ENCODE measurements around the gene PURB. TPM values are rescaled to one million over a fixed set of nuclear protein-coding genes. Genes with fewer than 3 reads are reported as not detected.
"Not testable (repeated sequence)": the region's sequence is repeated elsewhere in the genome, so short reads cannot be mapped to it uniquely, and the experiment has no call there.

The PURB gene
- total RNA-seq: 10 to 100 TPM; 35.0 to 54.3 (median 45.7) TPM

- ATAC-seq: peak; percentile 98
- H3K36me3 ChIP-seq: no peaks in the 10 kb centered on the region
- peak within 1 kb of the TSS; percentile 73 to 96 for H3K4me3 ChIP-seq
- TF ChIP-seq EP300 (IDR thresholded peaks at IDR 0.05) (no peak), POLR2A (IDR thresholded peaks at IDR 0.05) (peak; percentile 95 to 96), CTCF (IDR thresholded peaks at IDR 0.05) (no peak), POLR2AphosphoS5 (IDR thresholded peaks at IDR 0.05) (peak; percentile 98)
- peak within 1 kb of the TSS; percentile 98 to 100 (median 99) for H3K27ac ChIP-seq
- H3K27me3 ChIP-seq: no peaks in the 10 kb centered on the region
- H3K4me1 ChIP-seq: peaks cover 9 to 49% (median 36%) of the 10 kb centered on the region in 3 donors
- H3K9me3 ChIP-seq: no peaks in the 10 kb centered on the region
- 4 to 16% methylated on average over 4 to 5 of the region's 72 CpGs for WGBS, 2 donors (ENCODE audit: low coverage in 1 of 2)
Measured at GRCh38 chr7:44885394-44886317, at the start of gene PURB. Gene PURB, minus strand, starts transcription at chr7:44885530. Its CDS starts 182 bp downstream, at chr7:44885348.

GRCh38 chr7:44935016-44935415 lies 49.7 kb upstream of the PURB start:
- WGBS, 2 donors (ENCODE audit: low coverage in 1 of 2): 17 to 29% methylated on average over 1 of the region's 1 CpG
- no peak for TF ChIP-seq EP300 (IDR thresholded peaks at IDR 0.05)
- TF ChIP-seq CTCF (IDR thresholded peaks at IDR 0.05): no peak
- no peak for TF ChIP-seq POLR2AphosphoS5 (IDR thresholded peaks at IDR 0.05)
- TF ChIP-seq POLR2A (IDR thresholded peaks at IDR 0.05): no peak
- H3K27me3 ChIP-seq: peaks cover 32% of the 10 kb centered on the region

GRCh38 chr7:44934510-44934909 lies 49.2 kb upstream of the PURB start:
- H3K27me3 ChIP-seq: peaks cover 32% of the 10 kb centered on the region
- ATAC-seq, H3K9me3 ChIP-seq, H3K4me3 ChIP-seq, H3K27ac ChIP-seq, H3K4me1 ChIP-seq, H3K36me3 ChIP-seq: not testable (repeated sequence)
- WGBS, 2 donors (ENCODE audit: low coverage in 1 of 2): 70 to 90% methylated on average over 5 of the region's 5 CpGs

More at GRCh38 chr7:44935016-44935415, 49.7 kb upstream of the PURB start:
- Histone ChIP-seq H3K4me3 (no peak overlapping the region), H3K27ac (no peak overlapping the region), H3K36me3 (no peaks in the 10 kb centered on the region), H3K4me1 (no peaks in the 10 kb centered on the region), H3K9me3 (no peaks in the 10 kb centered on the region)
- no peak for ATAC-seq

GRCh38 chr7:44930921-44931320 lies 45.6 kb upstream of the PURB start:
- Histone ChIP-seq H3K9me3 (no peaks in the 10 kb centered on the region), H3K36me3 (no peaks in the 10 kb centered on the region), H3K27me3 (peaks cover 12% of the 10 kb centered on the region), H3K27ac (no peak overlapping the region), H3K4me3 (no peak overlapping the region), H3K4me1 (no peaks in the 10 kb centered on the region)
- no peak for ATAC-seq
- WGBS, 2 donors (ENCODE audit: low coverage in 1 of 2): 87 to 91% methylated on average over 2 to 5 of the region's 6 CpGs
- TF ChIP-seq POLR2AphosphoS5 (IDR thresholded peaks at IDR 0.05): no peak
- TF ChIP-seq POLR2A (IDR thresholded peaks at IDR 0.05): no peak
- no peak for TF ChIP-seq CTCF (IDR thresholded peaks at IDR 0.05)
- no peak for TF ChIP-seq EP300 (IDR thresholded peaks at IDR 0.05)

GRCh38 chr7:44922351-44922694 lies 37.0 kb upstream of the PURB start:
- no peak overlapping the region for H3K27ac ChIP-seq
- H3K36me3 ChIP-seq: no peaks in the 10 kb centered on the region
- TF ChIP-seq POLR2A (IDR thresholded peaks at IDR 0.05) (no peak), CTCF (IDR thresholded peaks at IDR 0.05) (peak in 1 of 4 experiments; percentile 1)
- no peaks in the 10 kb centered on the region for H3K27me3 ChIP-seq
- ATAC-seq: no peak
- WGBS, 2 donors (ENCODE audit: low coverage in 1 of 2): 50 to 68% methylated on average over 6 to 7 of the region's 8 CpGs
- no peak overlapping the region for H3K4me3 ChIP-seq
- H3K4me1 ChIP-seq: peaks cover 0 to 6% (median 4%) of the 10 kb centered on the region in 3 donors
- H3K9me3 ChIP-seq: no peaks in the 10 kb centered on the region
